BLaER1 treated with 17β-estradiol and CSF1 and Interleukin-3, amounts not matched to agents 10 nM and 100 nM (cell line): Measurements from ENCODE around the gene BCLAF3.
A peak's percentile ranks its signal among the peaks of the same experiment; 100 is the strongest.

Experiments
- H3K27ac ChIP-seq, 11 experiments: shearing (Covaris generic); formaldehyde crosslinking; 2 replicates each; pipeline ENCODE4 v1.8.1; 2022
- H3K27me3 ChIP-seq, 11 experiments: shearing (Covaris generic); formaldehyde crosslinking; 2 replicates each; pipeline ENCODE4 v1.8.1; 2022
- H3K36me3 ChIP-seq, 11 experiments: shearing (Covaris generic); formaldehyde crosslinking; 2 replicates each; pipeline ENCODE4 v1.8.1; 2022
- H3K4me1 ChIP-seq, 10 experiments: shearing (Covaris generic); formaldehyde crosslinking; 2 replicates each; pipeline ENCODE4 v1.8.1; 2022
- H3K4me2 ChIP-seq, 11 experiments: shearing (Covaris generic); formaldehyde crosslinking; 2 replicates each; pipeline ENCODE4 v1.8.1; 2022
- H3K4me3 ChIP-seq, 10 experiments: shearing (Covaris generic); formaldehyde crosslinking; 2 replicates each; pipeline ENCODE4 v1.8.1; 2022
- H3K9ac ChIP-seq, 11 experiments: shearing (Covaris generic); formaldehyde crosslinking; 2 replicates each; pipeline ENCODE4 v1.8.1; 2022
- H3K9me3 ChIP-seq, 11 experiments: shearing (Covaris generic); formaldehyde crosslinking; replicated peaks in 1 of 11; 2 replicates each; pipeline ENCODE4 v1.8.1; 2022
- H4K20me1 ChIP-seq, 11 experiments: shearing (Covaris generic); formaldehyde crosslinking; 2 replicates each; pipeline ENCODE4 v1.8.1; 2022
- Cebpa-rat ChIP-seq, 11 experiments: shearing (Covaris generic); IDR thresholded peaks; 2 replicates each; pipeline ENCODE4 v1.8.1; 2022

BCLAF3 gene

DNA sequence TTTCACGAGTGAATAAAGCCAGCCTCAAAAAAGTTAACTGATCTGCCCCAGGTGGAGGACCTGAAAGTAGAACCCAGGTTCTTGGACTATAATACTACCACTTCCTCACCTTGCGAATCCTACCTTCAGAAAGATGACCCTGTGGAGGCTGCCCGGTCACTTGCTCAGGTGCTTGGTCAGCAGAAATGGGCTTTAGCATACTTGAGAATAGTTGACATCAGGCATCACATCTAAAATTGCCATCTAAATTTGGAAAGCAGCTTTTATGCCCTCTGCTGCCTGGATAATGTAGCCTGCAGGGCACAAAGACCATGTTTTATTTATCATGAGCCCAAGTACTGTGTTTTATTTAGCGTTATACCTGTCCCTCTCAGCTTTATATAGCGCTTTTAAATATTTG lies 3.0 kb downstream of the BCLAF3 start:
- Histone ChIP-seq H3K9me3 (peaks cover 8 to 18% (median 13%) of the 10 kb centered on the region in 11 experiments; a peak in 19 of 22 replicates), H3K36me3 (peaks cover 0 to 10% (median 4%) of the 10 kb centered on the region in 11 experiments; a peak in 8 of 22 replicates), H3K9ac (no peak overlapping the region), H4K20me1 (peaks cover 0 to 11% (median 0%) of the 10 kb centered on the region in 11 experiments; a peak in 4 of 22 replicates), H3K4me1 (peaks cover 4 to 19% (median 8%) of the 10 kb centered on the region in 10 experiments; a peak in 10 of 20 replicates), H3K27ac (no peak overlapping the region), H3K27me3 (no peaks in the 10 kb centered on the region), H3K4me3 (no peak overlapping the region), H3K4me2 (no peak overlapping the region)
- no peak for TF ChIP-seq Cebpa-rat (IDR thresholded peaks at IDR 0.05)

- Histone ChIP-seq H3K4me2 (no peak overlapping the region), H3K9me3 (peaks cover 8 to 18% (median 13%) of the 10 kb centered on the region in 11 experiments; a peak in 19 of 22 replicates), H4K20me1 (peaks cover 0 to 11% (median 0%) of the 10 kb centered on the region in 11 experiments; a peak in 4 of 22 replicates), H3K4me3 (no peak overlapping the region), H3K27me3 (no peaks in the 10 kb centered on the region), H3K27ac (no peak overlapping the region), H3K4me1 (peaks cover 4 to 28% (median 10%) of the 10 kb centered on the region in 10 experiments; a peak in 15 of 20 replicates), H3K36me3 (peaks cover 0 to 10% (median 4%) of the 10 kb centered on the region in 11 experiments; a peak in 8 of 22 replicates), H3K9ac (no peak overlapping the region)
- TF ChIP-seq Cebpa-rat (IDR thresholded peaks at IDR 0.05): no peak
Observed at GRCh38 chrX:19986531-19986930, 4.3 kb downstream of the BCLAF3 start.

- Histone ChIP-seq H3K4me3 (no peak overlapping the region), H3K4me1 (peaks cover 0 to 17% (median 5%) of the 10 kb centered on the region in 10 experiments; a peak in 11 of 20 replicates), H3K9me3 (peaks cover 20 to 36% (median 32%) of the 10 kb centered on the region in 11 experiments), H3K4me2 (peak overlapping the region in 3 of 11 experiments; percentile 54 to 58 (median 55); a peak in 7 of 22 replicates), H3K27me3 (no peaks in the 10 kb centered on the region), H3K36me3 (peaks cover 0 to 25% (median 16%) of the 10 kb centered on the region in 11 experiments; a peak in 19 of 22 replicates), H3K9ac (no peak overlapping the region), H4K20me1 (peaks cover 0 to 4% (median 0%) of the 10 kb centered on the region in 11 experiments; a peak in 2 of 22 replicates), H3K27ac (no peak overlapping the region)
- TF ChIP-seq Cebpa-rat (IDR thresholded peaks at IDR 0.05): no peak
Observed at GRCh38 chrX:19981947-19982346, 8.9 kb downstream of the BCLAF3 start.

DNA sequence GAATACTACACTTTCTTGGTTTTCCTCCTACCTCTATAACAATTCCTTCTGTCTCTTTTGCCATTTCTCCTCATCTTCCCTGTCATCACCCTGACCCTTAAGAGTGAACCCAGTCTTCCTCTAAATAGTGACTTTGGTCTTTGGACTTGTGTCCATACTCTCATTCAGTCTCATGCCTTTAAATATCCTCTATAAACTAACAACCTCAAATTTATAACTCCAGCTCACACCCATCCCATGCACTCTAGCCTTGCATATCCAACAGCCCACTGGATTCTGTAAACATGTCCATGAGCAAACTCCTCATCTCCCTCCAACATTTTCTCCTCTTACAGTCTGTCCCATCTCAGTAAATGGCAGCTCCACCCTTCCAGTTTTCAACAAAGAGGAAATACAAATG lies 15.0 kb downstream of the BCLAF3 start:
- Histone ChIP-seq H4K20me1 (peaks cover 0 to 25% (median 0%) of the 10 kb centered on the region in 11 experiments; a peak in 4 of 22 replicates), H3K27ac (no peak overlapping the region), H3K4me3 (no peak overlapping the region), H3K4me2 (no peak overlapping the region), H3K36me3 (peaks cover 0 to 19% (median 15%) of the 10 kb centered on the region in 11 experiments; a peak in 16 of 22 replicates), H3K27me3 (no peaks in the 10 kb centered on the region), H3K4me1 (peaks cover 0 to 15% (median 0%) of the 10 kb centered on the region in 10 experiments; a peak in 4 of 20 replicates), H3K9me3 (peaks cover 8 to 41% (median 29%) of the 10 kb centered on the region in 11 experiments; a peak in 21 of 22 replicates), H3K9ac (no peak overlapping the region)
- TF ChIP-seq Cebpa-rat (IDR thresholded peaks at IDR 0.05): no peak

DNA sequence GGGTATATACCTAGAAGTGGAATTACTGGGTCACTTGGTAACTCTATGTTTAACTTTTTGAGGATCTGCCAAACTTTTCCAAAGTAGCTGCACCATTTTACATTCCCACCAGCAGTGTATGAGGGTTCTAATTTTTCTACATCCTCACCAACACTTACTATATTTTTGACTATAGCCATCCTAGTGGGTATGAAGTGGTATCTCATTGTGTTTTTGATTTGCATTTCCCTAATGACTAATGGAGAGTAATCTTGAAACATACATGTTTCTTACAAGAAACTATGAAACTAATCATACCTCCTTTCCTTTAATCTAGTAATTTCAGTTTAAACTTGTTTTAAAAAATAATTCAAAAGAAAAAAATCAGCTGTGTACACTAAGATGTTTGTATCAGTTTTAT lies 17.9 kb downstream of the BCLAF3 start:
- H3K27me3 ChIP-seq: no peaks in the 10 kb centered on the region
- no peak overlapping the region for H3K27ac ChIP-seq
- peaks cover 0 to 12% (median 0%) of the 10 kb centered on the region in 10 experiments; a peak in 2 of 20 replicates for H3K4me1 ChIP-seq
- H3K4me2 ChIP-seq: no peak overlapping the region
- no peak overlapping the region for H3K4me3 ChIP-seq
- peaks cover 0 to 27% (median 10%) of the 10 kb centered on the region in 11 experiments; a peak in 17 of 22 replicates for H3K36me3 ChIP-seq
- peaks cover 8 to 27% (median 17%) of the 10 kb centered on the region in 11 experiments; a peak in 21 of 22 replicates for H3K9me3 ChIP-seq
- no peak for TF ChIP-seq Cebpa-rat (IDR thresholded peaks at IDR 0.05)
- H3K9ac ChIP-seq: no peak overlapping the region
- H4K20me1 ChIP-seq: peaks cover 0 to 25% (median 0%) of the 10 kb centered on the region in 11 experiments; a peak in 3 of 22 replicates

DNA sequence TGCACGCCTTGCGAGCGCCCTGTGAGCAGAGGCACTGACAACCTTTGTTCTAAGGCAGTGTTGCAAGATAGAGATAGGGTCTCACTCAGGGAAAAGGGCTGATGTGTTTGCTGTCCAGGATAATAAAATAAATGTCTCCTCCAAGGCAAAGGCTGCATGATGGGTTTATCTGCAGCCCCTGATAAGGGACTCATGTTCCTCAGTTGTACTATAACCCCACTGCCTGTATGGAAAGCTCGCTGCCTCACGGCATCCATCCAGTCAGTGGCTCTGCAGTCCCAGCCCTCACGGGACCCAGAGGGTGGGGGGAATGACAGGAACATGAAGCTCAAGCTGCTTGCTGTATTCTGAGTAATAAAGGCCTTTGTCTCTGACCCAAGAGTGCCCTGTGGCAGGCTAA lies 22.6 kb downstream of the BCLAF3 start:
- no peak for TF ChIP-seq Cebpa-rat (IDR thresholded peaks at IDR 0.05)

DNA sequence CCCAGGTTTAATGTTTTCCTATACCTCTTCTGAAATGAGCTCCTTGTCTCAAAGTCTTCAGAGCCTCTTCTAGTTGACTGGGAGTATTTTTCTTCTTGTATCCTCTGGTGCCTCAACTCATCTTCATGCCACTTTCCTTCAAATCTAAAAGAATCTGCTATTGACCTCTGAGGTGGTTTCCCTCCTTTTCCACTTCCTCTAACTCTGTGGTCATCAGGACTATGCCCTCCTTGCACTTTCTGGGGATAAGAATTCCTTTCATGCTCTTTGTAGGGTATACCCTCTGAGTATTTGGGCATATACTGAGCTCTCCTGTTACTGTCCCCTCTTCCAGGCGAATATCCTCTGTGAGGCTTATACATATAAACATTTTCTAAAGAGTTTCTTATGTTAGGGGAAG lies 24.8 kb downstream of the BCLAF3 start:
- peaks cover 9 to 67% (median 21%) of the 10 kb centered on the region in 11 experiments; a peak in 18 of 22 replicates for H3K36me3 ChIP-seq
- no peaks in the 10 kb centered on the region for H3K4me1 ChIP-seq
- H3K27me3 ChIP-seq: no peaks in the 10 kb centered on the region
- no peak for TF ChIP-seq Cebpa-rat (IDR thresholded peaks at IDR 0.05)
- H3K9me3 ChIP-seq: no peaks in the 10 kb centered on the region
- H4K20me1 ChIP-seq: peaks cover 0 to 5% (median 0%) of the 10 kb centered on the region in 11 experiments; a peak in 2 of 22 replicates
- H3K4me2 ChIP-seq: no peak overlapping the region
- H3K9ac ChIP-seq: no peak overlapping the region
- H3K4me3 ChIP-seq: no peak overlapping the region
- no peak overlapping the region for H3K27ac ChIP-seq

More for the DNA sequence above, 22.6 kb downstream of the BCLAF3 start:
- no peak overlapping the region for H3K27ac ChIP-seq
- no peaks in the 10 kb centered on the region for H3K27me3 ChIP-seq
- no peak overlapping the region for H3K9ac ChIP-seq
- no peaks in the 10 kb centered on the region for H3K9me3 ChIP-seq
- no peak overlapping the region for H3K4me2 ChIP-seq
- no peaks in the 10 kb centered on the region for H3K4me1 ChIP-seq
- no peak overlapping the region for H3K4me3 ChIP-seq
- H4K20me1 ChIP-seq: peaks cover 0 to 15% (median 0%) of the 10 kb centered on the region in 11 experiments; a peak in 3 of 22 replicates
- peaks cover 9 to 59% (median 21%) of the 10 kb centered on the region in 11 experiments; a peak in 18 of 22 replicates for H3K36me3 ChIP-seq

GRCh38 chrX:19964017-19964710 lies 26.7 kb downstream of the BCLAF3 start:
- H3K4me1 ChIP-seq: no peaks in the 10 kb centered on the region
- no peaks in the 10 kb centered on the region for H3K9me3 ChIP-seq
- H3K27me3 ChIP-seq: no peaks in the 10 kb centered on the region
- H3K4me3 ChIP-seq: no peak overlapping the region
- no peak overlapping the region for H3K27ac ChIP-seq
- H3K36me3 ChIP-seq: peaks cover 9 to 66% (median 21%) of the 10 kb centered on the region in 11 experiments; a peak in 18 of 22 replicates
- no peak for TF ChIP-seq Cebpa-rat (IDR thresholded peaks at IDR 0.05)
- no peak overlapping the region for H3K9ac ChIP-seq
- H3K4me2 ChIP-seq: no peak overlapping the region
- 0 out of 22 replicates have a peak, but pooled peaks cover 0 to 4% (median 0%) of the 10 kb centered on the region in 11 experiments for H4K20me1 ChIP-seq

DNA sequence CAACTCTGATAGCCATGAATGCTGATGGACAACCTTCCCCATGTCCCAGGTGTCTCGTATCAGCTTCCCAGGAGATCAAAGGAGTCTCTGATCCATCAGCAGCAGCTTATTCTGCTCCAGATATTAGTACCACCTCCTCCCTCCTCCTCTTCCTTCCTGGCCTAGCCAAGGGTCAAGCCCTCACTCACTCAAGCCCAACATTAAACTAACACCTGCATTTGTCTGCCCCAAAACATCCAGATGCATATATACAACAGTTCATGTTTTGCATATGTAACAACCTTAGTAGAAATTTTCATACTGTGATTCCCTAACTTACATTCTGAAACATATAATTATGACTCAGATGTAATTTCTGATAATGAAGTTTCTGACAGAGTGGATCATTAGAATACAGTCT lies 29.9 kb downstream of the BCLAF3 start:
- Histone ChIP-seq H3K9me3 (no peaks in the 10 kb centered on the region), H3K9ac (no peak overlapping the region), H3K4me1 (no peaks in the 10 kb centered on the region), H3K27ac (no peak overlapping the region), H3K27me3 (no peaks in the 10 kb centered on the region), H3K36me3 (peaks cover 7 to 44% (median 12%) of the 10 kb centered on the region in 11 experiments; a peak in 16 of 22 replicates), H3K4me2 (no peak overlapping the region), H3K4me3 (no peak overlapping the region), H4K20me1 (no peaks in the 10 kb centered on the region; a peak in 1 of 22 replicates)
- TF ChIP-seq Cebpa-rat (IDR thresholded peaks at IDR 0.05): no peak
